CD1c-positive myeloid dendritic cell (primary cell): Measurements from ENCODE around the gene PLA2G4D.

Source experiments
- DNase-seq: peaks from one replicate; pipeline ENCODE4 v3.0.0-alpha.2; 2016; ENCODE audit errors: extremely low spot score

PLA2G4D gene

GRCh38 chr15:42128476-42128875 lies 34.1 kb upstream of the PLA2G4D start:
- no peak for DNase-seq

GRCh38 chr15:42123546-42123945 lies 29.2 kb upstream of the PLA2G4D start:
- DNase-seq = no peak

GRCh38 chr15:42121682-42122081 lies 27.3 kb upstream of the PLA2G4D start:
- DNase-seq = no peak

GRCh38 chr15:42121021-42121420 lies 26.7 kb upstream of the PLA2G4D start:
- peak; percentile 27 for DNase-seq

GRCh38 chr15:42120285-42120684 lies 25.9 kb upstream of the PLA2G4D start:
- no peak for DNase-seq

- DNase-seq = no peak
Observed at GRCh38 chr15:42119446-42119760, 25.0 kb upstream of the PLA2G4D start.

GRCh38 chr15:42118650-42119445 lies 24.5 kb upstream of the PLA2G4D start:
- DNase-seq = no peak

- no peak for DNase-seq
Observed at GRCh38 chr15:42111924-42112323, 17.6 kb upstream of the PLA2G4D start.

GRCh38 chr15:42110367-42110766 lies 16.0 kb upstream of the PLA2G4D start:
- DNase-seq = no peak

- peak; percentile 47 for DNase-seq
Observed at GRCh38 chr15:42108806-42109205, 14.4 kb upstream of the PLA2G4D start.

GRCh38 chr15:42108189-42108588 lies 13.8 kb upstream of the PLA2G4D start:
- no peak for DNase-seq

- DNase-seq = no peak
Observed at GRCh38 chr15:42107473-42107872, 13.1 kb upstream of the PLA2G4D start.

- no peak for DNase-seq
Observed at GRCh38 chr15:42106288-42106687, 11.9 kb upstream of the PLA2G4D start.

GRCh38 chr15:42104095-42104891 lies 9.9 kb upstream of the PLA2G4D start:
- DNase-seq = no peak

GRCh38 chr15:42102646-42103235 lies 8.4 kb upstream of the PLA2G4D start:
- DNase-seq = no peak

GRCh38 chr15:42101861-42102260 lies 7.5 kb upstream of the PLA2G4D start:
- DNase-seq = no peak

GRCh38 chr15:42100021-42100800 lies 5.8 kb upstream of the PLA2G4D start:
- DNase-seq = peak; percentile 60

- no peak for DNase-seq
Observed at GRCh38 chr15:42097018-42097417, 2.7 kb upstream of the PLA2G4D start.

GRCh38 chr15:42093966-42094365 lies 396 bp downstream of the PLA2G4D start:
- DNase-seq = no peak

- DNase-seq = no peak
Observed at GRCh38 chr15:42092398-42093318, 1.7 kb downstream of the PLA2G4D start.
